GM19395 (cell line): Measurements from ENCODE around the gene SHISA9.

Experiments used
- ATAC-seq: cut with Tn5 transposase; IDR thresholded peaks from one replicate; pipeline ENCODE4 v1.9.1; 2021; ENCODE audit warnings: mild to moderate bottlenecking, moderate library complexity; ENCODE audit not compliant: unreplicated experiment

Gene SHISA9

GRCh38 chr16:13013043-13013442 lies 111.6 kb downstream of the SHISA9 start:
- no peak for ATAC-seq

- ATAC-seq: no peak
These were observed 113.1 kb downstream of the SHISA9 start for GRCh38 chr16:13014476-13014875.

GRCh38 chr16:13018026-13018425 lies 116.6 kb downstream of the SHISA9 start:
- ATAC-seq: no peak

- no peak for ATAC-seq
These were observed 120.6 kb downstream of the SHISA9 start for GRCh38 chr16:13021996-13022395.

- ATAC-seq: no peak
These were observed 128.4 kb downstream of the SHISA9 start for GRCh38 chr16:13029786-13030185.

GRCh38 chr16:13030769-13031168 lies 129.4 kb downstream of the SHISA9 start:
- no peak for ATAC-seq

GRCh38 chr16:13032911-13033310 lies 131.5 kb downstream of the SHISA9 start:
- no peak for ATAC-seq

GRCh38 chr16:13036600-13036999 lies 135.2 kb downstream of the SHISA9 start:
- no peak for ATAC-seq

GRCh38 chr16:13038591-13038990 lies 137.2 kb downstream of the SHISA9 start:
- no peak for ATAC-seq

- ATAC-seq: no peak
These were observed 138.1 kb downstream of the SHISA9 start for GRCh38 chr16:13039526-13039925.

- no peak for ATAC-seq
These were observed 139.8 kb downstream of the SHISA9 start for GRCh38 chr16:13041180-13041579.

GRCh38 chr16:13041646-13042290 lies 140.4 kb downstream of the SHISA9 start:
- ATAC-seq: no peak

- no peak for ATAC-seq
These were observed 140.9 kb downstream of the SHISA9 start for GRCh38 chr16:13042291-13042685.

GRCh38 chr16:13046061-13046821 lies 144.8 kb downstream of the SHISA9 start:
- no peak for ATAC-seq

GRCh38 chr16:13047276-13047675 lies 145.9 kb downstream of the SHISA9 start:
- no peak for ATAC-seq

- ATAC-seq: no peak
These were observed 148.3 kb downstream of the SHISA9 start for GRCh38 chr16:13049688-13050087.

GRCh38 chr16:13052431-13052830 lies 151.0 kb downstream of the SHISA9 start:
- ATAC-seq: no peak

GRCh38 chr16:13055480-13055879 lies 154.1 kb downstream of the SHISA9 start:
- ATAC-seq: no peak

- no peak for ATAC-seq
These were observed 155.2 kb downstream of the SHISA9 start for GRCh38 chr16:13056607-13057006.

GRCh38 chr16:13060932-13061331 lies 159.5 kb downstream of the SHISA9 start:
- no peak for ATAC-seq

GRCh38 chr16:13061691-13062090 lies 160.3 kb downstream of the SHISA9 start:
- no peak for ATAC-seq

GRCh38 chr16:13062219-13062618 lies 160.8 kb downstream of the SHISA9 start:
- ATAC-seq: no peak

GRCh38 chr16:13063457-13063856 lies 162.1 kb downstream of the SHISA9 start:
- ATAC-seq: no peak
